Skin of body (tissue), 2 donors: ENCODE results near the gene MAP3K5. TPM values are rescaled to one million over a fixed set of nuclear protein-coding genes. Genes with fewer than 3 reads are reported as not detected.

Experiments used
- DNase-seq: peaks from one replicate; lab custom pipeline; 2025; lab: John Stamatoyannopoulos, UW
- total RNA-seq: library from RNA; depleted of rRNA; stranded (reverse); fragments of >200 nt; gene quantifications from one replicate; pipeline ENCODE4 v1.2.3, GENCODE V29; 2014

Gene MAP3K5
- total RNA-seq, 1 donor from 2014 or later = 17.0 TPM

DNA sequence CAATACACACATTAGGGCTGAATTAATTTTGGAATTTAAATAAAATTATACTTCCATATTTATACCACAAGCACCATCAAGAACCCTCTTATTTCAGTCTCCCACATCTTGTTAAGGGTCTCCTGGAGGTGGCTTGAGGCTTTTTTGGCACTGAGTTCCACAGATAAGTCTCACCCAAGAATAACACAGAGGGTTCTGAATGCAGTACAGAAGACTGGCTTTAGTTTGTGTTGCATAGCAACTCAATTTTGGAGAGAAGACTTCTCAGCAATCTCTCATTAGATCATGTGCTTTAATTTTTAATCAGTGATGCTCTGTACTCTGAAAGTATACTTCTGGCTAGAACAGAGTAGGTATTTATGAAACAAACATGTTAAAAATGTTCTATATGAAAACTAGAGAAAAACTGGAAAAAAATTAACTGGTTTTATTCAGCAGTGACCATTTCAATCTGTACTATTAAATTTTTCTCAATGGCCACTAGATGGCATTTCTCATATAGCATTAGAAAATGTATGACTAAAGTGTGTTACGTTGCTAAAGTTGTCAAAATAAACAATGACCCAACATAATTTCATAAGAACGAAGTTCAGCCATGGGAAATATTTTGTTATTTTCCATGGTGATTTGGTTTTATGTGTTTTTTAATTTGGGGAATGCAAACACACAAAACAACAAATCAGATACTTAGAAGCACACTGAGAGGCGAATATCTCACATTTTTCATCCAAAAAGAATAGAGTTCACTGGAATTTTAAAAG lies 209.4 kb downstream of the MAP3K5 start:
- peak; percentile 49 for DNase-seq

DNA sequence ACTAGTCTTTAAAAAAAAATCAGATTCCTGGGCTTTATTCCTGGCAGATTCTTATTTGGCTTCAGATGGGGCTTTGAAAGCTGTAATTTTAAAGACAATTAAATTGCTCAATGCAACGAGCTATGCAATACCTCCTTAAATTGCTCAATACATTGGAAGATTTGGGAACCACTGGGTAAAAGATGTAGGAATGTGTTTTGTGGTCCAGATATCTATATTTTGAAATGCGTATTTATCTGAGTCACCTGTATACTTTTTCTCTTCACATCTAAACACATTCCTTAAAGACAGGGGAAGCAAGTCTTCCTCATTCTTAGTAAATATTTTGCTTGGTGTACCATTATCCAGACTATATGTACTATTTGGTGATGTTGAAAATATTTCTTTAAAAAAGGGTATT lies 212.5 kb downstream of the MAP3K5 start:
- no peak for DNase-seq

DNA sequence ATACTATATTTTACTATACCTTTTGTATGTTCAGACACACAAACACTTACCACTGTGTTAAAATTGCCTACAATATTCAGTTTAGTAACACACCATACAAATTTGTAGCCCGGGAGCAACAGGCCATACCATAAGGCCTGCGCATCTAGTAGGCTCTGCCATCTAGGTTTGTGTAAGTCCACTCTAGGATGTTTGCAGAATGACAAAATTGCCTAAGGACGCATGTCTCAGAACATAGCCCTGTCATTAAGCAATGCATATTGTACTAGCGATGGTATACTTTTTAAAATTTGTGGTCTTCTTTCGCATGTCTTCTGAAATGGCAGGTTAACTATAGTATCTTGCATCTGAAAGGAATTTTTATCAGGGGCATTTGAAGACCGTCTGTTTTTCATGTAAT lies 215.5 kb downstream of the MAP3K5 start:
- no peak for DNase-seq

DNA sequence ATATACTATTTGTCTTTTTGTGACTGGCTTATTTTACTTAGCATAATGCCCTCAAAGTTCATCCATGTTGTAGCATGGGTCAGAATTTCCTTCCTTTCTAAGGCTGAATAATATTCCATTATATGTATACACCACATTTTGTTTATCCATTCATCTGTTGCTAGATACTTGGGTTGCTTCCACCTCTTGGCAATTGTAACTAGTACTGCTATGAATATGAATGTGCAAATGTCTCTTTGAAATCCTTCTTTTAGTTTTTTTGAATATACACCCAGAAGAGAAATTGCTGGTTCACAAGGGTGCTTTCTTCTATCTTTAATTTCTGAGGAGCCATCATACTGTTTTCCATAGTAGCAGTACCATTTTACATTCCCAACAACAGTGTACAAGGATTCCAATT lies 220.8 kb downstream of the MAP3K5 start:
- DNase-seq = no peak

DNA sequence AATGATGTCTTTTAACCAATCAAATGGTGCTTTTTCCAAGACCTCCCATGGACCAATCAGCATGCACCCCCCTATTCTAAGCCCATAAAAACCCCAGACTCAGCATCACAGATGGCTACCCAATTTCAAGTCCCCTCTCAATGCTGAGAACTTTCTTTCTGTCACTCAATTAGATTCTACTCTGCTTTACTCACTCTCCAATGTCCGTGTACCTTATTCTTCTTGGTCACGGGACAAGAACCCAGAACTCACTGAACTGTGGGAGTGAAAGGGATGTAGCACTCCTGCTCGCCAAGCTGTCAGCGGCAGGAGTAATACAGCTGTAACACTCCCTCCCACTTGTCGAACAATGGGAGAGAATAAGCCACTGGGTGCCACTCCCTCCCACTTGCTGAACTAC lies 221.2 kb downstream of the MAP3K5 start:
- no peak for DNase-seq

DNA sequence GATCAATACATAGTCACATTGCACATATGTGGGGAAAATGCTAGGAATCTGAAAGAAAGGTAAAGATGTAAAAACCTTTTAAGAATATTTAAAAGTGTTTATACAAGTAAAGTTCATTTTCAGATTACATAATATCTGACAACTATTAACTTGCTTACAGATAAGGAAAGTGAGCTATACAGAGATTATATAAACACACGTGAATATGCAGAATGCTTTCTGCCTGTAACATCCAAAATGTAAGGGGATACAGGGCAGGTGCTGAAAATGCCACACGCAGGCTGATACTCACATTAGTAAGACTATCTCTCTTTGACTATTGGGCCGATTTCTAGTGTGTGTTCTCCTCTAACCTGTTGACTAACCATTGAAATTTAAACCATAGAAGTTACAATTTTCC lies 224.1 kb downstream of the MAP3K5 start:
- DNase-seq = no peak

DNA sequence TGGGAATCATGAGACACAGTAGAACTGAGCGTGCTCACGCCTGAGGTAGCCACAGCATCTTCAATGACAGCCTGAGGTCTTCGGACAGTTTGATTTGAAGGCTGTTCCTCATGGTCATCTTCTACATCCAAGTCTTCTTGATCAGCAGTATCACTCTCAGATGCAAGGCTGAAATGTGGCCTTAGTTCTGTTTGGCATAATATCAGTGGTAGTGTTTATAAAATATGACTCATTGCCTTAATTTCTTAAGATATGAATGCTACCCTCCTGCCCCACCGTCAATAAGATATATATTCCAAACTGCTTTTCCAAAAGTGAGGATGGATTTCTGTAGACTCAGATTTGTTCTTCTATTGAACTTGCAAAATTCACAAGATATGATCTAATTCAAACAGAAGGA lies 224.6 kb downstream of the MAP3K5 start:
- no peak for DNase-seq

DNA sequence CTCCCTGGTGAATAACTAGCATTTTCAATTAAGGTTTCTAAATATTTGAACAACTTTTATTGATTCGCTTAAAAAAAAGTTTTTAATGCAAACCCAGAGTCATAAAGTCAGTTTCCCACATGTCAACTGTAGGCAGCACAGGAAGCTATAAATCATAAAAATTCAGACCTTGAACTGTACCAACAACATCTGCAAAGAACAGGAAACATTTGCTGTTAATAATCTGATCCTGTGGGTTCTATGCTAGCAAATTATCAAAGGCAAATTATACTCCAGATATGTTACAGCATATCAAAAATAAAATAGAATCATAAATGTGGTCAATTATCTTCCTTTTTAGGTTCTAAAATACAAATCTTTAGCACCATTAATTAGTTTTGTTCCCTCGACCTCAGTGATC lies 225.4 kb downstream of the MAP3K5 start:
- peak; percentile 7 for DNase-seq

DNA sequence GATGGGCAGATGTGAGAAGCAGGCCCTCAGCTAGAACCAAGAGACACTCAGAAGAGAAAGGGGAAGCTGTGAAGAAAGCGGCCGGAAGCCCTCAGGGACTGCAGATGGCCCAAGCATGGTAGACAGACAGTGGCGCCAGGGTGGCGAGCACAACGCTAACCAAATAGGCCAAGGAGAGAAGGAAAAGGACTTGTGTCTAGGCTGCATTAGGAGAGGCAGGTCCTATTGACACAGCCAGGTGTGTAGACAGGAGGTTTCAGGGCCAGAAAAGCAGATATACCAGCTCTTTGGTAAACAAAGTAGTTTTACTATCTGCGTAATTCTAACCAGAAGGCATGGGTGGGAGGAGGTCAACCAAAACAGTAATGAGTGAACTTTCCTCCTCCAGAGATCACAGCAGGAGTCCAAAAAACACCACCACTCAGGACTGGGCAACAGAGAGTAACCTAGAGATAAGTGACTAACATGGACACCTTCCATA lies 226.2 kb downstream of the MAP3K5 start:
- DNase-seq = no peak

DNA sequence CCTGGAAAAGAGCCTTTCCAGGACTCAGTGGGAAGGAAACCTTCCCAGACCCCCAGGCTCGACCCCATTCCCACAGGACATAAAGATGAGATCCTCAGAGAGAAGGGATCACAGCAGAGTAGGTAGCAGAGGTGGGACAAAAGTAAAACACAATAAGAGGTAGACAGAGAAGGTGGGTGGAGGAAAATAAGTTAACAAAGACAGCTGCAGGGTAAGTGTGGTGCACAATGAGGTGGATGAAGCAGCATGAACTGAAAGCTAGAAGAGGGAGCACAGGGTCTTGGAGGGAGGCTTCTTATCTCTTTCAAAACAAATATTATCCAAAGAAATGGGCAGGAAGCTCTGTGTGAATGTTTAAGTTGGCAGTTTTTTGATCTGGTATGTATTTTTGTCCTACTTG lies 228.1 kb downstream of the MAP3K5 start:
- no peak for DNase-seq

DNA sequence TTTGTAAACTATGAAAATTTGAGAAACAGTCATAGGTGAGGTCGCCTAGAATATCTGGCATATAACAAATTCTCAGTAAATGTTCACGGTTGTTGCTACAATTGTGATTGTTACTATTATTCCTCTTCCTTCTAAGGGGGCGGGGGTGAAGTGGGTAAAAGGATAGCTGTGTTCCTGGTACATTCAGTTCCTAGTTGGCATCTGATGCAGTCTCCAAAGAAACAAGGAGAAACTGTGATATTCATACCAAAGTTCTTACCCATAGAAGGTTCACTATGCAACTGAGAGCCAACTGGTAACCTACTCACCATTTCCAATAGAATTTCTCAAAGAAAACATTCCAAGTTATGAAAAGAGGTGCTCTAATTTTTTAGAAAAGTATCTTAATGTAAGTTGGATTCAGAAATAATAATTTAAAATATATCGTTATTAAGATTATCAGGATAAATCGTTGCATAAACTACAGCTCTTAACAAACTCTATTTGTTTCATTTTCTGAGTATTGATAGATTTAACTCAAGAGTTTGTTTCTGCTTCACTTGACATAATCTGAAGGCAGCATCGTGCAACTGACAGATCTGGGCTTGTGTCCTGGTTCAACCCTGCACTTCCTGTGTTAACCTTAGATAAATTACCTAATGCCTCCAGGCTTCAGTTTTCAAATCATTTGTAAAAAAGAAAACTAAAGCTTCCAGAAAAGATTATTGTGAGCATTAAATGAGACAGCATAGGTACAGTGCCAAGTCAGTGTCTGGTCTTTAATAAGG lies 228.7 kb downstream of the MAP3K5 start:
- DNase-seq = no peak

DNA sequence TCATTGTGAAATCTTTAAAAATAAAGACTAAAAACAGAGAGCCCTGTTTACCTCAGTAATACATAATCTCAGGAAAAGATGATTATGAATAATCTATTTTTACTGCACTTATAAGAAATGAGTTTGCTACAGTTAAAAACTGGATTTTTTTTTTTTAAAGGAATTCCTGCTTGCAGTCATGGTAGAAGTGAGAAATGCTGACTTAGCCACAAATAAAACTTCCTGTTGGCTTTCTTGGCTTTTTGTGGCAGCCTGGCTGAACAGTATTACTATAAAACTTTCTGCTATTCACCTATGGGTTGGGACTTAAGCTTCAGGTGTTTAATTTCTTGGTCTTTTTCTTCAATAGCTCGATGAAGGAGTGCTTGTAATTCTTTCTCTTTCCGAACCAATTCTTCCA lies 230.1 kb downstream of the MAP3K5 start:
- no peak for DNase-seq

DNA sequence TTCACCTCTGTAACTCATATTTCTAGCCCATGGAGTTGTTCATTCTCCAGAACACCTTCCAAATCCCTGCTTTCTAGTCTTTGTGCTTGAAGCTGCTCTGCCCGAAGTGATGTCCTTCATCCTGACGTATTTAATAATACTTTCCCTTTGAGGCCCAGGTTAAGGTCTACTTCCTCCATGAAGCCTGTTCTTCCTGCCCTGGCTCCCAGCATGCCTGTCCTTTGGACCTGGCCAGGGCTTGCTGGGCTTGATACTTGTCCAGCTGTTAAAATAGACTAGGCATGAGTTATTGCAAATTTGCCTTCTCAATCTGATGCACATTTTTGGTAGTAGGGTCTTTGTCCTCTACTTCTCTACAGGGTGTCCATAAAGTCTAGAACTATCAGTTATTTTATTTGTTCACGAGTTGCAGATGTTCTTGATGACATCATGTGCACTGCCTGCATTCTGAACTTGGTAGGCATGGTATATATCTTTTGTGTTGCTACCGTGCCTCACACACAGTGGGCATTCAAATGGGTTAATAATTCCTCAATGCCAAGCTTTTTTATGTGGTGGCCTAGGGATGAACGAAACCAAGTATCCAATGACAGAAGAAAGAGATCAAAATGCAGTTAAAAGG lies 239.0 kb downstream of the MAP3K5 start:
- DNase-seq = no peak

DNA sequence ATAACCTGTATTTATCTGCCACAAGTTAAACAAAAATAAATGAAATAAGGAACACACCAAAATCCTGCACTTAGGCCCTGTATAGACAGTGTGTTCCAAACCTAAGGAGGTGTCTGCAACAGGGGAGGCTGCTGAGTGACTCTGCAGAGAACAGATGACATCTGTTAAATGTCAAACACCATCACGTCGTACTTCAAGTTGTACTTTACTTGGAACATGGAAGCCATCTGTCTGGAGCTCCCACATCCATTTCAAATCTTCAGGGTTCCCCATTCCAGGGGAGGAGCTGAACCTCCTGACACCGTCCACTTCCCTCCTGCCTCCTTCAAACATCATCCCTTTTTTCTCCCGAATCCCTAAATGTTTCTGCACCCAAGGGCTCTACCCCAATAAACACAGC lies 240.2 kb downstream of the MAP3K5 start:
- DNase-seq = no peak

DNA sequence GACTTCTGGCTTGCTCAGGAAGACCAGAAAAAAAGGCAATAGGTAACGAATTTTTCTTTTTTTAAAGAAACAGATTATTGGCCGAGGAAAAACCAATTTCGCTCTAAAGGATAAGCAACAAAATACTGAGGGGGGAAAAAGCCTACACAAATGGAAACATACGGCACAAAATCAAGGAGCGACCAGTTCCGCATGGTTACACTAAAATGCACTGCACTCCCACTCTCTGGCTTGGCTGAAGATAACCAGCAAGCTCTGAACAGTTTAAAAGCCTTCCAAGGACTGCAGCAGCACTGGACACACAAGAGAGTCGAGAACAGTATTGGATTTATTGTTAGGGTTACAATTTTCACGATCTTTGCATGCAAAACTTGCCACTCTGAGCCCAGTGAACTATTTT lies 241.2 kb downstream of the MAP3K5 start:
- no peak for DNase-seq

DNA sequence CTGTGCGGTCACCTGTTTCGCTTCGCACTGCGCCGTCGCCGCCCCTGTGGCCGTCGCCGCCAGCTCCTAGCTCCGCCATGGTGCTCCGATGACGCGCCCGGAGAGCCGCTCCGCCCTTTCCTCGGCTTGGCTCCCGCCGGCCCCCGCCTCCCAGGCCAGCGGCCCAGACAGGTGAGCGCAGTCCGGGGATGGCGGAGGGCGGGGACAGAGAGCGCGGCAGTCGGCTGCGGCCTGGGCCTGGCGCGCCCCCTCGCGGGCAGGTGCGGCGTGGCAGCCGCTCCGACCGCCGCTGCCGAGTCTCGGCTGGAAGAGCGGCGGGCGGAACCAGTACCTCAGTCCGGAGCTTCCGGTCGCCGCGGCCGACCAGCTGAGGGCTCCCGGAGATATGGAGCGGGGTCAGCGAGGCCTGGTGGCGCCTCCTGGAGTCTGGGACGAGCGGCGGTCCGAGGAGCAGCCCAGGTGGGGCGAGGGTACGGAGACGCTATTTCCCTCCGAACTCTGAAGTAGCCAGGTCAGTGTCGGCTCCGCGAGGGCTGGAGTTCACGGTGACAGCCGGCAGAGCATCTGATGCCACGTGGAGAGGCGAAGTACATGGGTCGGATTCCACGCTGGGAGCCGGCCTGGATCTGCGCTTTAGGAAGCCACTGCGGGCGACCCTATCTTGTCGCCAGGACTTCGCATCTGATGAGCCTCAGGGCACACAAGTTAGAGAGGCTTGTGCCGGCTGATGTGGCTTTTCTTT lies 241.8 kb downstream of the MAP3K5 start, which contains the start of gene MAP7:
TSS of gene MAP7 (minus strand) at position 93 of the 742 bp plus-strand sequence. CDS start at position 79, 14 bp downstream.
- DNase-seq = no peak

DNA sequence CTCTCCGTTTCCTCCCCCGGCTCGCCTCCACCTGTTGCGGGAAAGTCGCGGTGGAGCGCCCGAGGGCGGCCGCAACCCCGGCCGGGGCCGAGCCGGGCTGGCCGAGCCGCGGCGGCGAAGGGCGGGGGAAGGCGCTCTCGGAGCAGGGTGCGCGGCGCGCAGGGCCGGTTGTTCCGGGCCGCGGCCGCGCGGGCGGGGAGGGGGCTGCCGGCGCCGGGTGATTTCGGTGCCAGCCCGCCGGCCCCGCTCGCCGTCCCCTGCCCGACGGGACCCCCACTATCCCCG lies 242.3 kb downstream of the MAP3K5 start:
- no peak for DNase-seq

DNA sequence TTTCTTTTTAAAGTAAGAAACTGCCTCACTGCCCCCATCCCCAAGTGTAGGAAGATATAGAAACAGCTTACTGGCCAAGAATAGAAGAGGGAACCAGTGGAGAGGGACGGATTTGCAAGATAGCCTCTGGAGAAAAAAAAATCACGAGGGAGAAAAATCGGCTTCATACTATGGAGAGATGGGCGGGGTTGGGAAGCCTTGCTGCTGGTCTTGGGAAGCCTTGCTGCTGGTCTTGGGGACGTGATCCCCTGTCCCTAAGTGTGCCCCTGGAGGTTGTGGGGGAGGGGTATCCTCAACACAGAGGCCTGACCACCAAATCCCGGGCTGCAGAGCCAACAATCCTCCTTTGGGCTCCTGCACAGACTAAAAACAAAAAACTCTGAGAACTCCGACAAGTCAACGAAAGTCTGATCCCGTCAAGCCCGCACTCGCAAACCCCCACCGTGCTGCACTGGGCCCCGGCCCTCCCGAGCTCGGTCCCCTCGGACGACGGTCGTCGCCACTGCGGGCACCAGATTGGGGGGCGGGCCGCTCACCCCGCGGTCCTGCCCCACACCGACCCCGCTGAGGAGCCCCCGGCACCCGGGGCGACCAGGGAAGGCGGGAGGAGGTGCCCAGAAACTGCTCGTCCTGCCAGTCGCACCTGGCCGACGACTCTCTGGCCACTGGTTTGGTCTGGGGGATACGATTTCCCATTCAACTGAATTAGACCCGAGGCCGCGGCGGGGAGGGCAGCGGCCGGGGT lies 242.8 kb downstream of the MAP3K5 start:
- peak; percentile 3 for DNase-seq

DNA sequence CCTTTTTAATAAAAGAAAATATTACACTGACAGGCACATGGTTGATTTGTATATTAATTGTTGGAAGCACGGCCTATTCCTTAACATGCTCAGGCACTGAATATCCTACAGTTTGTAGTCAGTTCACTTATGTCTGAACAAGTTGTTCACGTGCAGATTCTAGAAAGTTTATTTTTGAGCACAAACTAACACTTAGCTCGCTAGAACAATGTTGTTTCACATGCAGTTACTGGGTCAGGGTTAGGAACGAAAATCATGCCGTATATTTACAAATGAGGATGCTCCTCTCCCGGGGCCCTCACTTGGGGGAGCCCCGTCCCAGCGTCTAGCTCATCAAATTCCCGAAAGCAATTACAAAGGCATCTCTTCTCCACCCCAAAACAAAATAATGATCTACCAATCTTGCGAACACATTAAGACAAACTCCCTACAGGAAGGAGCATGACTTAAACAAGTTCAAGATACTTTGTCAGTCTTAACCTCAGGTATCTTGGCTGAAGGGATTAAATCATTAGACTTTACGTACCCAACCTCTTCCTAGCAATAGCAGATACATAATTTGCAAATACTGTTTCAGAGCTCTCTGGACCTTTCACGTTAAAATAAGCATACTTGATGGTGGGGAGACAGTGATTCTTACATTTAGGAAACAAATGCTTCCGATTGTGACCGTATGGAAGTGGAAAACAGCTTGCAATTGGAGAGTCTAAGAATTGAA lies 243.5 kb downstream of the MAP3K5 start:
- no peak for DNase-seq

DNA sequence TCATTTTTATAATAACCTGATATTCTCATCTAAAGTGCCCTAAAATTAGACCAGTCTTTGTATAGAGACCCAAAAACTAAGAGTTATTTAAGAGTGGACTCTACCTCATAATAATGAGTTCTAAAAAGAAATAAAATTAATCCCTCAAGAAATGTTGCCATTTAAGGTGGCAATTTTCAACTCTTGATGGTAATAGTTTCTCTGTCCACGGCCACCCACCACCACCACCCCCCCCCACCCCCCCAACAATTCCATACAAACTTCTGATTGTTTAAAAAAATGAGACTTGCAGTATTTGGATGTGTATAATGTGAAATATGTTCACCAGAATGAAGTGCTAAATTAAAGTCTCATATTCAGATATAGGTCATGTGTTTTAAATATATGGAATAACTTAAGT lies 244.4 kb downstream of the MAP3K5 start:
- DNase-seq = no peak
